HG03025 (cell line): ENCODE results near the gene SPANXC.
"Not testable (repeated sequence)": the region's sequence is repeated elsewhere in the genome, so short reads cannot be mapped to it uniquely, and the experiment has no call there.

Experiments
- ATAC-seq: cut with Tn5 transposase; IDR thresholded peaks from one replicate; pipeline ENCODE4 v1.9.1; 2021; ENCODE audit warnings: mild to moderate bottlenecking, moderate library complexity; ENCODE audit not compliant: unreplicated experiment, low FRiP score

SPANXC gene, protein sequence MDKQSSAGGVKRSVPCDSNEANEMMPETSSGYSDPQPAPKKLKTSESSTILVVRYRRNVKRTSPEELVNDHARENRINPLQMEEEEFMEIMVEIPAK

GRCh38 chrX:141242417-141242816 is at the start of gene SPANXC:
SPANXC (minus strand) TSS chrX:141242517; CDS start chrX:141242457, 60 bp downstream.
- not testable (repeated sequence) for ATAC-seq

- ATAC-seq, result no peak
Observed at GRCh38 chrX:141279476-141279875, 37.2 kb upstream of the SPANXC start.

GRCh38 chrX:141278306-141278705 is 36.0 kb upstream of the SPANXC start:
- no peak for ATAC-seq

GRCh38 chrX:141258080-141258479 is 15.8 kb upstream of the SPANXC start:
- no peak for ATAC-seq

GRCh38 chrX:141221611-141222010 is 20.7 kb downstream of the SPANXC start:
- no peak for ATAC-seq

DNA sequence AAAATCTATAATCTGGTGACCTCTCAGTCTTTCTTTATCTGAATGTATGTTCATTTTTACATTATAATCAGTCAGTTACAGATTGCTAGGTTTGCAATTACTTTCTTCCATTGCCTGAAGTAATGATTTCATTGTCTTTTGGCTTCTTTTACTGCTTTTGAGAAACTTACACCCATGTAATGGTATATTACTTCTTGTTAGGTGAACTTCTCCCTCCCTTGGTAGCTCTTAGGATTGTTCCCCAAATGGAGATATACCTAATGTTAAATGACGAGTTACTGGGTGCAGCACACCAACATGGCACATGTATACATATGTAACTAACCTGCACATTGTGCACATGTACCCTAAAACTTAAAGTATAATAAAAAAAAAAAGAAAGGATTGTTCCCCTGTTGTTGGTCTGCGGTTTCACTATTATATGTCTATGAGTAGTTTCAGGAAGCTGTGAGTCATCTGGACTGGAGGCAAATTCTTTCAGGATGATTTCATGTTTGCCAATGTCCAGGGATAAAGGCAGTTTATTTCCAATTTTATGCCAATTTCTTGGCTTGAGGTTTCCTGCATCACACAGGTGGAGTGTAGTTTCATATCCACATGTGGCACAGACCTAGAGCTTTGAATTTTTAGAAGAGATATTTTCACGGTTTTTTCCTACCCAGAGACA is 21.8 kb downstream of the SPANXC start:
- no peak for ATAC-seq

DNA sequence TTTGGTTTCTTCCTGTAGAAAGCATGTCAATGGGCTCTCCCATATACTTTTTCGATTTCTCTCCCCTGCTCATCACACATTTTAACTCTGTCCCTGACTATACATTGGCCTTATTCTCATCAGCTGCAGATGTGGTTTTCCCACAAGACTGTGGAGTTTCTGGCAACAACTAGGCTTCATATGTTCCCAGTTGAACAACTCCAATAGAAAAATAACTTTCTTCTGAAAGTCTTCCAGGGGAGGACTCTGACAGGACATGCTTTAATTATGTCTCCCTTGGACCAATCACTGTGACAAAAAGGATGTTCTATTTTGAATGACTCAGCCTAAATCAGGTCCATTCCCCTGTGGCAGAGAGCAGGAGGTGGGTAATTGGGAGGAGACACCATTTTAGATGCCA is 28.1 kb downstream of the SPANXC start:
- no peak for ATAC-seq

- ATAC-seq, result no peak
Observed at GRCh38 chrX:141201962-141202361, 40.4 kb downstream of the SPANXC start.
